D721Med (cell line): ENCODE results near the gene USP46.

Source experiments
- DNase-seq: peaks from one replicate; pipeline ENCODE4 v3.0.0; 2011; ENCODE audit warnings: low spot score; ENCODE audit not compliant: insufficient read length
- FAIRE-seq: peaks from 2 replicates; lab custom pipeline; 2011; peaks lifted over from hg19 to GRCh38; lab: Jason Lieb, UNC
- CTCF ChIP-seq: IDR thresholded peaks from 2 replicates; pipeline ENCODE4 v1.5.1; 2012; ENCODE audit warnings: mild to moderate bottlenecking, control low read depth; ENCODE audit not compliant: insufficient read depth; ENCODE audit errors: missing control alignments

USP46 gene

GRCh38 chr4:52658641-52659000 is 480 bp downstream of the USP46 start:
- no peak for FAIRE-seq
- TF ChIP-seq CTCF: no peak
- no peak for DNase-seq

- no peak for FAIRE-seq
- no peak for TF ChIP-seq CTCF
- no peak for DNase-seq
Observed at GRCh38 chr4:52657618-52658501, 1.2 kb downstream of the USP46 start.

GRCh38 chr4:52657292-52657617 is 1.8 kb downstream of the USP46 start:
- no peak for FAIRE-seq
- no peak for DNase-seq
- no peak for TF ChIP-seq CTCF

- no peak for DNase-seq
- no peak for FAIRE-seq
- TF ChIP-seq CTCF: no peak
Observed at GRCh38 chr4:52655506-52655905, 3.6 kb downstream of the USP46 start.

GRCh38 chr4:52651996-52652672 is 7.0 kb downstream of the USP46 start:
- FAIRE-seq (no peak), DNase-seq (no peak)
- TF ChIP-seq CTCF: no peak

- DNase-seq (no peak), FAIRE-seq (no peak)
- no peak for TF ChIP-seq CTCF
Observed at GRCh38 chr4:52648836-52649235, 10.3 kb downstream of the USP46 start.

GRCh38 chr4:52646741-52647140 is 12.4 kb downstream of the USP46 start:
- DNase-seq: no peak

More at GRCh38 chr4:52646741-52647140, 12.4 kb downstream of the USP46 start:
- no peak for FAIRE-seq
- TF ChIP-seq CTCF: no peak
